Osteocyte (in vitro differentiated cells): Measurements from ENCODE around the gene INPP4B. TPM values are rescaled to one million over a fixed set of nuclear protein-coding genes. Genes with fewer than 3 reads are reported as not detected.

Experiments
- DNase-seq: peaks from one replicate; pipeline ENCODE4 v3.0.0; 2021; ENCODE audit warnings: mixed read lengths; ENCODE audit not compliant: unreplicated experiment; ENCODE audit errors: extremely low spot score
- H3K27ac Mint-ChIP-seq: one replicate; pipeline ENCODE4 v1.8.0; 2021; ENCODE audit warnings: mild to moderate bottlenecking, mixed read lengths; ENCODE audit not compliant: unreplicated experiment
- H3K27me3 Mint-ChIP-seq: one replicate; pipeline ENCODE4 v1.8.0; 2021; ENCODE audit warnings: mixed read lengths; ENCODE audit not compliant: unreplicated experiment
- H3K36me3 Mint-ChIP-seq: one replicate; pipeline ENCODE4 v1.8.0; 2021; ENCODE audit warnings: mixed read lengths; ENCODE audit not compliant: unreplicated experiment
- H3K4me1 Mint-ChIP-seq: one replicate; pipeline ENCODE4 v1.8.0; 2021; ENCODE audit warnings: mixed read lengths; ENCODE audit not compliant: unreplicated experiment
- H3K4me3 Mint-ChIP-seq: one replicate; pipeline ENCODE4 v1.8.0; 2021; ENCODE audit warnings: mild to moderate bottlenecking, moderate library complexity, mixed read lengths; ENCODE audit not compliant: unreplicated experiment
- H3K9me3 Mint-ChIP-seq: one replicate; pipeline ENCODE4 v1.8.0; 2021; ENCODE audit warnings: mixed read lengths; ENCODE audit not compliant: unreplicated experiment
- CTCF ChIP-seq: fragments of 200-600 bp; sonication (generic); IDR thresholded peaks from 2 replicates; pipeline ENCODE4 v1.5.0; 2021; ENCODE audit warnings: antibody characterized with exemption, mild to moderate bottlenecking, moderate library complexity
- total RNA-seq: library from RNA; stranded (reverse); gene quantifications from 2 replicates; pipeline ENCODE4 v1.2.1, GENCODE V29; 2021

INPP4B gene
- total RNA-seq, 1 donor from 2014 or later: 10.9 TPM

GRCh38 chr4:142419712-142420111 lies 426.4 kb downstream of the INPP4B start:
- H3K27me3 Mint-ChIP-seq: no peaks in the 10 kb centered on the region
- DNase-seq: no peak

GRCh38 chr4:142418697-142419096 lies 427.4 kb downstream of the INPP4B start:
- H3K27ac Mint-ChIP-seq: no peak overlapping the region
- no peak for DNase-seq
- TF ChIP-seq CTCF: no peak
- peaks cover 27% of the 10 kb centered on the region for H3K4me1 Mint-ChIP-seq
- no peaks in the 10 kb centered on the region for H3K27me3 Mint-ChIP-seq
- H3K4me3 Mint-ChIP-seq: no peak overlapping the region
- H3K36me3 Mint-ChIP-seq: no peaks in the 10 kb centered on the region
- H3K9me3 Mint-ChIP-seq: no peaks in the 10 kb centered on the region

More at GRCh38 chr4:142419712-142420111, 426.4 kb downstream of the INPP4B start:
- Mint-ChIP-seq H3K27ac (no peak overlapping the region), H3K36me3 (no peaks in the 10 kb centered on the region), H3K9me3 (no peaks in the 10 kb centered on the region), H3K4me1 (peaks cover 17% of the 10 kb centered on the region), H3K4me3 (no peak overlapping the region)
- TF ChIP-seq CTCF: no peak

GRCh38 chr4:142416711-142417275 lies 429.3 kb downstream of the INPP4B start:
- no peak for DNase-seq
- Mint-ChIP-seq H3K27ac (peak overlapping the region; percentile 91), H3K36me3 (no peaks in the 10 kb centered on the region), H3K9me3 (no peaks in the 10 kb centered on the region), H3K4me1 (peaks cover 29% of the 10 kb centered on the region), H3K4me3 (peak overlapping the region; percentile 55), H3K27me3 (no peaks in the 10 kb centered on the region)
- TF ChIP-seq CTCF: no peak

GRCh38 chr4:142416121-142416520 lies 430.0 kb downstream of the INPP4B start:
- Mint-ChIP-seq H3K9me3 (no peaks in the 10 kb centered on the region), H3K27me3 (no peaks in the 10 kb centered on the region), H3K4me1 (peaks cover 29% of the 10 kb centered on the region), H3K27ac (no peak overlapping the region), H3K4me3 (no peak overlapping the region), H3K36me3 (no peaks in the 10 kb centered on the region)
- no peak for TF ChIP-seq CTCF
- no peak for DNase-seq

- H3K27me3 Mint-ChIP-seq: no peaks in the 10 kb centered on the region
- no peak overlapping the region for H3K27ac Mint-ChIP-seq
- DNase-seq: no peak
- no peak overlapping the region for H3K4me3 Mint-ChIP-seq
- TF ChIP-seq CTCF: no peak
- H3K4me1 Mint-ChIP-seq: peaks cover 29% of the 10 kb centered on the region
- H3K36me3 Mint-ChIP-seq: no peaks in the 10 kb centered on the region
- H3K9me3 Mint-ChIP-seq: no peaks in the 10 kb centered on the region
These were observed 431.6 kb downstream of the INPP4B start for GRCh38 chr4:142414366-142414990.
